NCI-H2029 treated with DMSO at 0.1 percent for 48 hours (cell line): Measurements from ENCODE around the gene ZFP91.
A peak's percentile ranks its signal among the peaks of the same experiment; 100 is the strongest.

Experiments
- DNase-seq: peaks from one replicate; lab custom pipeline; 2025; lab: John Stamatoyannopoulos, UW

Gene ZFP91

GRCh38 chr11:58586998-58587397 is 8.1 kb downstream of the ZFP91 start:
- DNase-seq = no peak

GRCh38 chr11:58591659-58592058 is 12.8 kb downstream of the ZFP91 start:
- DNase-seq = no peak

GRCh38 chr11:58592760-58593472 is 14.1 kb downstream of the ZFP91 start:
- DNase-seq = peak; percentile 80

GRCh38 chr11:58594826-58595225 is 16.0 kb downstream of the ZFP91 start:
- no peak for DNase-seq

- no peak for DNase-seq
These were observed 17.8 kb downstream of the ZFP91 start for GRCh38 chr11:58596621-58597020.

GRCh38 chr11:58597486-58598144 is 18.8 kb downstream of the ZFP91 start:
- no peak for DNase-seq

GRCh38 chr11:58600510-58600909 is 21.6 kb downstream of the ZFP91 start:
- no peak for DNase-seq

- no peak for DNase-seq
These were observed 28.3 kb downstream of the ZFP91 start for GRCh38 chr11:58606930-58607714.

GRCh38 chr11:58608331-58608730 is 29.5 kb downstream of the ZFP91 start:
- DNase-seq = no peak

- no peak for DNase-seq
These were observed 30.9 kb downstream of the ZFP91 start for GRCh38 chr11:58609723-58610122.

GRCh38 chr11:58613228-58613627 is 34.4 kb downstream of the ZFP91 start:
- no peak for DNase-seq

GRCh38 chr11:58615559-58615958 is 36.7 kb downstream of the ZFP91 start:
- DNase-seq = no peak

- DNase-seq = no peak
These were observed 37.7 kb downstream of the ZFP91 start for GRCh38 chr11:58616594-58616993.

- DNase-seq = no peak
These were observed 39.2 kb downstream of the ZFP91 start for GRCh38 chr11:58617976-58618557.

GRCh38 chr11:58621586-58622262 is 42.9 kb downstream of the ZFP91 start:
- DNase-seq = no peak

- DNase-seq = no peak
These were observed 43.5 kb downstream of the ZFP91 start, which contains the start of gene CNTF for GRCh38 chr11:58622344-58622743. Gene CNTF (plus strand): TSS chr11:58622665. CDS start chr11:58622753, 88 bp downstream.

GRCh38 chr11:58625086-58625485 is 46.2 kb downstream of the ZFP91 start:
- no peak for DNase-seq

GRCh38 chr11:58625826-58626460 is 47.1 kb downstream of the ZFP91 start:
- no peak for DNase-seq

GRCh38 chr11:58626934-58627483 is 48.1 kb downstream of the ZFP91 start:
- no peak for DNase-seq

GRCh38 chr11:58628446-58628845 is 49.6 kb downstream of the ZFP91 start:
- no peak for DNase-seq

- DNase-seq = no peak
These were observed 51.0 kb downstream of the ZFP91 start for GRCh38 chr11:58629857-58630256.
